IMR-90 (cell line): Measurements from ENCODE around the gene ACTL6B. TPM values are rescaled to one million over a fixed set of nuclear protein-coding genes. Genes with fewer than 3 reads are reported as not detected.
A peak's percentile ranks its signal among the peaks of the same experiment; 100 is the strongest.

Source experiments
- ATAC-seq: fragments of 200-7000 bp; cut with Tn5 transposase; 2 replicates; pipeline ENCODE4 v1.9.1; 2020; ENCODE audit warnings: low read depth, mild to moderate bottlenecking, moderate library complexity
- BruUV-seq: library from RNA; stranded (reverse); fragments of 400-500 nt; replicated peaks from 2 replicates; lab custom pipeline; 2021; lab: Mats Ljungman, UMichigan
- CTCF ChIA-PET: fragments of 300-600 bp; formaldehyde crosslinking; extraction: SDS; loops from one replicate; lab custom pipeline; 2021; ENCODE audit warnings: antibody characterized with exemption; lab: Yijun Ruan, JAX
- POLR2A ChIA-PET: fragments of 300-600 bp; sonication (Branson Sonifier 250); formaldehyde crosslinking; loops from one replicate; lab custom pipeline; 2022; ENCODE audit warnings: antibody characterized with exemption; ENCODE audit not compliant: unreplicated experiment; lab: Charles Lee
- DNase-seq: peaks from one replicate; pipeline ENCODE4 v3.0.0; 2013
- H2AFZ ChIP-seq: replicated peaks from 2 replicates; pipeline ENCODE3; 2013; ENCODE audit warnings: low read length, mild to moderate bottlenecking; ENCODE audit not compliant: poor library complexity
- H2AK5ac ChIP-seq: 2 replicates; pipeline ENCODE4 v1.6.1; 2013; ENCODE audit warnings: low read depth, low read length, inconsistent platforms
- H2AK9ac ChIP-seq: replicated peaks from 2 replicates; pipeline ENCODE3; 2013; ENCODE audit warnings: mild to moderate bottlenecking, low read depth, low read length, moderate library complexity; ENCODE audit not compliant: poor library complexity
- H2BK120ac ChIP-seq: 2 replicates; pipeline ENCODE4 v1.6.1; 2013; ENCODE audit warnings: low read depth, low read length, inconsistent platforms
- H2BK15ac ChIP-seq: 3 replicates; pipeline ENCODE4 v1.6.1; 2013; ENCODE audit warnings: low read depth, low read length, inconsistent platforms
- H2BK20ac ChIP-seq: 2 replicates; pipeline ENCODE4 v1.6.1; 2013; ENCODE audit warnings: low read depth, mild to moderate bottlenecking, inconsistent platforms, low read length, moderate library complexity
- H2BK5ac ChIP-seq: 2 replicates; pipeline ENCODE4 v1.6.1; 2013; ENCODE audit warnings: mild to moderate bottlenecking, low read depth, low read length, inconsistent platforms; ENCODE audit not compliant: poor library complexity, severe bottlenecking
- H3K14ac ChIP-seq: replicated peaks from 2 replicates; pipeline ENCODE4 v1.6.1; 2013; ENCODE audit warnings: low read depth, low read length, inconsistent platforms
- H3K18ac ChIP-seq: 2 replicates; pipeline ENCODE4 v1.6.1; 2013; ENCODE audit warnings: low read depth, low read length, control low read depth
- H3K23ac ChIP-seq: 2 replicates; pipeline ENCODE4 v1.6.1; 2013; ENCODE audit warnings: low read depth, low read length, inconsistent platforms
- H3K27ac ChIP-seq: 2 replicates; pipeline ENCODE4 v1.5.1; 2013; ENCODE audit warnings: mild to moderate bottlenecking, control low read depth, low read length; ENCODE audit not compliant: insufficient read depth
- H3K27me3 ChIP-seq: 2 replicates; pipeline ENCODE4 v1.6.1; 2013; ENCODE audit warnings: low read length; ENCODE audit not compliant: control insufficient read depth, insufficient read depth
- H3K36me3 ChIP-seq: 2 replicates; pipeline ENCODE4 v1.6.1; 2013; ENCODE audit warnings: low read length, mixed read lengths; ENCODE audit not compliant: control insufficient read depth, insufficient read depth
- H3K4ac ChIP-seq: 2 replicates; pipeline ENCODE4 v1.6.1; 2013; ENCODE audit warnings: low read depth, low read length, inconsistent platforms
- H3K4me1 ChIP-seq: 2 replicates; pipeline ENCODE4 v1.6.1; 2013; ENCODE audit warnings: low read length, mixed read lengths; ENCODE audit not compliant: control insufficient read depth, insufficient read depth
- H3K4me2 ChIP-seq: 2 replicates; pipeline ENCODE4 v1.6.1; 2013; ENCODE audit warnings: low read depth, mild to moderate bottlenecking, control low read depth, low read length, moderate library complexity
- H3K4me3 ChIP-seq: 2 replicates; pipeline ENCODE4 v1.5.1; 2013; ENCODE audit warnings: low read depth, mild to moderate bottlenecking, control low read depth, low read length, moderate library complexity; ENCODE audit not compliant: insufficient read depth
- H3K56ac ChIP-seq: 2 replicates; pipeline ENCODE4 v1.6.1; 2013; ENCODE audit warnings: low read length, inconsistent platforms; ENCODE audit not compliant: insufficient read depth; ENCODE audit errors: extremely low read depth
- H3K79me1 ChIP-seq, 2 experiments: 2 replicates each; pipeline ENCODE4 v1.6.1; 2013; ENCODE audit warnings: low read length in 2 of 2, inconsistent platforms in 1 of 2, low read depth in 1 of 2
- H3K9ac ChIP-seq: 2 replicates; pipeline ENCODE4 v1.6.1; 2013; ENCODE audit warnings: low read depth, low read length, control low read depth
- H3K9me1 ChIP-seq: 2 replicates; pipeline ENCODE4 v1.6.1; 2013; ENCODE audit warnings: low read length, inconsistent platforms; ENCODE audit not compliant: insufficient read depth
- H3K9me3 ChIP-seq: 2 replicates; pipeline ENCODE4 v1.6.1; 2013; ENCODE audit warnings: low read length; ENCODE audit not compliant: control insufficient read depth, insufficient read depth
- H4K20me1 ChIP-seq: 2 replicates; pipeline ENCODE4 v1.6.1; 2013; ENCODE audit warnings: low read length, inconsistent platforms; ENCODE audit not compliant: insufficient read depth
- H4K5ac ChIP-seq: 2 replicates; pipeline ENCODE4 v1.6.1; 2013; ENCODE audit warnings: mild to moderate bottlenecking, low read depth, low read length, control low read depth
- H4K8ac ChIP-seq, 2 experiments: 2 replicates each; pipeline ENCODE4 v1.6.1; 2013; ENCODE audit warnings: low read depth in 2 of 2, low read length in 2 of 2, control low read depth in 1 of 2, inconsistent platforms in 1 of 2
- H4K91ac ChIP-seq: 2 replicates; pipeline ENCODE4 v1.6.1; 2013; ENCODE audit warnings: low read depth, low read length, inconsistent platforms; ENCODE audit not compliant: insufficient read depth
- CTCF ChIP-seq: conservative IDR thresholded peaks from 2 replicates; pipeline ENCODE4 v1.5.1; 2012; ENCODE audit warnings: mild to moderate bottlenecking, low read depth, low read length, improper control_type of control experiment
- FOS ChIP-seq: fragments of 150-350 bp; IDR thresholded peaks from 2 replicates; pipeline ENCODE4 v1.6.1; 2016; ENCODE audit warnings: low read depth, low read length
- MAFK ChIP-seq: IDR thresholded peaks from 2 replicates; pipeline ENCODE4 v1.6.1; 2012; ENCODE audit warnings: low read depth, low read length, improper control_type of control experiment
- MAZ ChIP-seq: IDR thresholded peaks from 2 replicates; pipeline ENCODE4 v1.6.1; 2012; ENCODE audit warnings: low read depth, mild to moderate bottlenecking, low read length, improper control_type of control experiment, moderate library complexity, borderline replicate concordance
- MXI1 ChIP-seq: IDR thresholded peaks from 2 replicates; pipeline ENCODE4 v1.6.1; 2012; ENCODE audit warnings: low read depth, mild to moderate bottlenecking, low read length, moderate library complexity, borderline replicate concordance
- NFE2L2 ChIP-seq: fragments of 150-350 bp; IDR thresholded peaks from 2 replicates; pipeline ENCODE4 v1.6.1; 2016; ENCODE audit warnings: low read depth, mild to moderate bottlenecking, low read length
- POLR2A ChIP-seq: IDR thresholded peaks from 2 replicates; pipeline ENCODE4 v1.6.1; 2012; ENCODE audit warnings: mild to moderate bottlenecking, low read depth, low read length
- RAD21 ChIP-seq: IDR thresholded peaks from 2 replicates; pipeline ENCODE4 v1.6.1; 2012; ENCODE audit warnings: low read length, improper control_type of control experiment
- RCOR1 ChIP-seq: IDR thresholded peaks from 2 replicates; pipeline ENCODE4 v1.6.1; 2012; ENCODE audit warnings: mild to moderate bottlenecking, low read length, improper control_type of control experiment; ENCODE audit not compliant: insufficient replicate concordance
- RFX5 ChIP-seq: IDR thresholded peaks from 2 replicates; pipeline ENCODE4 v1.8.0; 2012; ENCODE audit warnings: low read depth, mild to moderate bottlenecking, low read length, moderate library complexity
- USF2 ChIP-seq: fragments of 150-350 bp; IDR thresholded peaks from 2 replicates; pipeline ENCODE4 v1.6.1; 2017; ENCODE audit warnings: mild to moderate bottlenecking, antibody characterized with exemption, low read length, low read depth
- WGBS, 2 experiments: methylation state at CpG; one replicate each; pipeline versions ENCODE4 v1.1.5 to v1.1.7; 2013; ENCODE audit warnings: missing lambda C conversion rate in 2 of 2; ENCODE audit not compliant: insufficient read length in 1 of 2; ENCODE audit errors: extremely low coverage in 2 of 2; 5-methylcytosine and 5-hydroxymethylcytosine counted together
- dilution Hi-C: fragments of 300-500 bp; cut with HindIII; formaldehyde crosslinking; loops from one replicate; pipeline ENCODE4 v1.14.3; 2018; ENCODE audit warnings: low sequenced_read_pairs; ENCODE audit not compliant: unreplicated experiment
- in situ Hi-C: fragments of 300-500 bp; cut with MboI; formaldehyde crosslinking; loops from 3 replicates; pipeline ENCODE4 v1.14.3; 2019; ENCODE audit warnings: low sequenced_read_pairs, inconsistent platforms, mixed read lengths
- intact Hi-C: fragments of 100-400 bp; cut with micrococcal nuclease; formaldehyde crosslinking; loops from 2 replicates; pipeline ENCODE4 v1.10.0; 2022
- polyA plus RNA-seq, 3 experiments: library from polyadenylated mRNA; depleted of rRNA; stranded (reverse); fragments of >200 nt; gene quantifications; 2 replicates each; pipeline ENCODE4 v1.2.3, GENCODE V29; 2012; ENCODE audit warnings: low replicate concordance in 1 of 3
- total RNA-seq: library from RNA; depleted of rRNA; stranded (reverse); fragments of >200 nt; gene quantifications from 2 replicates; pipeline ENCODE4 v1.2.3, GENCODE V29; 2012

Gene ACTL6B
- total and polyA plus RNA-seq, 2 of the 4 experiments (the other 2 are of a cell fraction) = not detected

DNA sequence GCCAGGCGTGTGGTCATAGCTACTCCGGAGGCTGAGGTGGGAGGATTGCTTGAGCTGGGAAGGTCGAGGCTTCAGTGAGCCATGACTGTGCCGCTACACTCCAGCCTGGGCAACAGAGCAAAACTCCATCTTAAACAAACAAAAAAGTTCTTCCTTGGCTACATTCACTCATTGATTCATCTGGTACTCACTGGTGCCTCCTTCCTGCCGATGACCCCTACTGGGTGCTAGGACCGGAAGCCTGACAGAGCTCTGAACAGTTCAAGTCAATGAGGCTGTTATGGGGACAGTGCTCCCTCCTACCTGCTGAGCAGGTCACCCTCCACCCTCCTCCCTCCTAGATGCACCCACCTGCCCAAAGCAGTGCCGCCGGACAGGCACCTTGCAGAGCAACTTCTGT, 49.1 kb downstream of the ACTL6B start:
- H3K4me1 ChIP-seq = peaks cover 8% of the 10 kb centered on the region
- ChIA-PET POLR2A (interaction anchor here (0.6 kb wide), 2 partner anchors 22 to 133 kb away, joined by 7 read pairs; no protein-coding TSS in a partner anchor), CTCF (no interaction called here)
- peak overlapping the region; percentile 56 for H2AK5ac ChIP-seq
- no peak overlapping the region for H3K18ac ChIP-seq
- H3K9ac ChIP-seq = no peak overlapping the region
- H2AK9ac ChIP-seq = peak overlapping the region; percentile 55
- no peak overlapping the region for H2BK5ac ChIP-seq
- intact Hi-C loops = no loop called here
- TF ChIP-seq MXI1 = no peak
- TF ChIP-seq RFX5 = no peak
- no peak for TF ChIP-seq POLR2A
- TF ChIP-seq RAD21 = no peak
- TF ChIP-seq MAFK = no peak
- no peak for TF ChIP-seq FOS
- no peak for TF ChIP-seq CTCF
- TF ChIP-seq NFE2L2 = no peak
- TF ChIP-seq MAZ = no peak
- no peak for TF ChIP-seq RCOR1
- no peak for TF ChIP-seq USF2
- H3K23ac ChIP-seq = no peak overlapping the region
- H4K91ac ChIP-seq = no peak overlapping the region
- BruUV-seq = no TSS peak
- H3K79me1 ChIP-seq = peaks cover 0 to 44% of the 10 kb centered on the region in 2 experiments; a peak in 2 of 4 replicates
- H3K27me3 ChIP-seq = no peaks in the 10 kb centered on the region
- no peak overlapping the region for H2BK20ac ChIP-seq
- DNase-seq = peak; percentile 32
- peaks cover 30% of the 10 kb centered on the region for H3K36me3 ChIP-seq
- H3K9me1 ChIP-seq = peaks cover 3% of the 10 kb centered on the region; the same call in 1 of the 2 replicates
- H2BK120ac ChIP-seq = no peak overlapping the region
- H4K5ac ChIP-seq = no peak overlapping the region
- no peak overlapping the region for H3K14ac ChIP-seq
- no peak overlapping the region for H3K4me2 ChIP-seq
- H3K27ac ChIP-seq = no peak overlapping the region
- no peak overlapping the region for H3K56ac ChIP-seq
- H4K20me1 ChIP-seq = no peaks in the 10 kb centered on the region
- 82% methylated on average over 2 of the region's 8 CpGs; no CpG with 5 or more reads in 1 of the 2 experiments for WGBS, 2 experiments
- dilution Hi-C loops = no loop called here
- ATAC-seq = no peak
- no peak overlapping the region for H4K8ac ChIP-seq
- no peak overlapping the region for H3K4me3 ChIP-seq
- H3K4ac ChIP-seq = no peak overlapping the region
- no peak overlapping the region for H2BK15ac ChIP-seq
- H3K9me3 ChIP-seq = no peaks in the 10 kb centered on the region
- peak overlapping the region; percentile 43 for H2AFZ ChIP-seq
- in situ Hi-C loops = no loop called here
